A673 (cell line): ENCODE data around the gene MYT1.

Experiments
- EZH2 ChIP-seq: fragments of 200-600 bp; sonication (generic); IDR thresholded peaks from 2 replicates; pipeline ENCODE4 v1.6.1; 2017; ENCODE audit warnings: borderline replicate concordance, low read depth, mild to moderate bottlenecking, mixed read lengths, antibody characterized with exemption, low read length; ENCODE audit not compliant: poor library complexity, severe bottlenecking
- TF ChIP-seq, protein P1 (sequence below): fragments of 300-800, 200-600 bp; sonication (generic); conservative IDR thresholded peaks from 2 replicates; pipeline ENCODE4 v1.5.1; 2017; ENCODE audit warnings: low read depth, mild to moderate bottlenecking, antibody characterized with exemption, low read length, moderate library complexity, mixed read lengths

DNA sequence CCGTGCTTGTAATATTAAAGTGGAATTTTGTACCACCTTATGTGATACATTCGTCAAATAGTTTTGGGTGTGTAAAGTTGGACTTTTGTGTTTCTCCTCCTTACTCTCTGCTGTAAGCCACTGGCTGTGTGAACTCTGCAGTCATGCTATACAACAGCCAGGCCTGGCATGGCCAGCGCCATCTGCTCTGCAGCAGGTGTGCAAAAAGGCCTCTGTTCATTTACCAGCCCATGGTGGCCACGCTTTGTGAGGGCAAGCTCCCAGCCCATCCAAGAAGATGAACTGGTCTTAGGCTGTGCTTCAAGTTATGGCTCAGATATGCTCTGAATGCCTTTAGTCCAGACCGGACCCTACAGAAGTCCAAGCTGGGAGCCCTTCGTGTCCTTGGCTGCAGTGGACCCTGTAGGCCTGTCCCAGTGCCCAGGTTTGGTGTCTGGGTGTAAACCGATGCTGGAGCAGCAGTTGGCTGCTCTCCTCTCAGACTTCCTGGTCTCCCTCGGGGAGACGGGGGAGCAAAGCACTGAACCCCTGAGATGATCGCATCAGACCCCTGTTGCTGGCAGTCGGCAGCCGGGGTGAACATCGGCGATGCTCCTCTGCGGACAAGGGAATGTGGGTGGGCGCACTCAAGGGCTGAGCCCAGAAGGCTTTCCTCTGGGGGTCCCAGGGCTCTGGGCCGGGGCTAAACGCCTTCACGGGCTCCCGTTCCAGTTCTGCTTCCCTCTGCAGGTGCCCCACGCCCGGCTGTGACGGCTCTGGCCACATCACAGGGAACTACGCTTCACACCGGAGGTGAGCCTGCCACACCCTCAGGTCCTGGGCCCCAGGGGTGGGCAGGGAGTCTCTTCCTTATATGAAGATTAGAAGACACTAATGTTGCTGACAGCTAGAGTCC is 62.7 kb downstream of the MYT1 start:
- TF ChIP-seq, protein P1, sequence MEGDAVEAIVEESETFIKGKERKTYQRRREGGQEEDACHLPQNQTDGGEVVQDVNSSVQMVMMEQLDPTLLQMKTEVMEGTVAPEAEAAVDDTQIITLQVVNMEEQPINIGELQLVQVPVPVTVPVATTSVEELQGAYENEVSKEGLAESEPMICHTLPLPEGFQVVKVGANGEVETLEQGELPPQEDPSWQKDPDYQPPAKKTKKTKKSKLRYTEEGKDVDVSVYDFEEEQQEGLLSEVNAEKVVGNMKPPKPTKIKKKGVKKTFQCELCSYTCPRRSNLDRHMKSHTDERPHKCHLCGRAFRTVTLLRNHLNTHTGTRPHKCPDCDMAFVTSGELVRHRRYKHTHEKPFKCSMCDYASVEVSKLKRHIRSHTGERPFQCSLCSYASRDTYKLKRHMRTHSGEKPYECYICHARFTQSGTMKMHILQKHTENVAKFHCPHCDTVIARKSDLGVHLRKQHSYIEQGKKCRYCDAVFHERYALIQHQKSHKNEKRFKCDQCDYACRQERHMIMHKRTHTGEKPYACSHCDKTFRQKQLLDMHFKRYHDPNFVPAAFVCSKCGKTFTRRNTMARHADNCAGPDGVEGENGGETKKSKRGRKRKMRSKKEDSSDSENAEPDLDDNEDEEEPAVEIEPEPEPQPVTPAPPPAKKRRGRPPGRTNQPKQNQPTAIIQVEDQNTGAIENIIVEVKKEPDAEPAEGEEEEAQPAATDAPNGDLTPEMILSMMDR = no peak
- TF ChIP-seq EZH2 = no peak
